ENCODE measurements around the gene C13orf42.

GRCh38 chr13:51048616-51049015 is 62.5 kb downstream of the C13orf42 start:
- TF ChIP-seq CTCF (IDR thresholded peaks at IDR 0.05) = no peak
- no peak for TF ChIP-seq POLR2A (IDR thresholded peaks at IDR 0.05)
